ENCODE measurements around the gene TRIM34.
"Not testable (repeated sequence)": the region's sequence is repeated elsewhere in the genome, so short reads cannot be mapped to it uniquely, and the experiment has no call there.

TRIM34 gene, protein sequence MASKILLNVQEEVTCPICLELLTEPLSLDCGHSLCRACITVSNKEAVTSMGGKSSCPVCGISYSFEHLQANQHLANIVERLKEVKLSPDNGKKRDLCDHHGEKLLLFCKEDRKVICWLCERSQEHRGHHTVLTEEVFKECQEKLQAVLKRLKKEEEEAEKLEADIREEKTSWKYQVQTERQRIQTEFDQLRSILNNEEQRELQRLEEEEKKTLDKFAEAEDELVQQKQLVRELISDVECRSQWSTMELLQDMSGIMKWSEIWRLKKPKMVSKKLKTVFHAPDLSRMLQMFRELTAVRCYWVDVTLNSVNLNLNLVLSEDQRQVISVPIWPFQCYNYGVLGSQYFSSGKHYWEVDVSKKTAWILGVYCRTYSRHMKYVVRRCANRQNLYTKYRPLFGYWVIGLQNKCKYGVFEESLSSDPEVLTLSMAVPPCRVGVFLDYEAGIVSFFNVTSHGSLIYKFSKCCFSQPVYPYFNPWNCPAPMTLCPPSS

DNA sequence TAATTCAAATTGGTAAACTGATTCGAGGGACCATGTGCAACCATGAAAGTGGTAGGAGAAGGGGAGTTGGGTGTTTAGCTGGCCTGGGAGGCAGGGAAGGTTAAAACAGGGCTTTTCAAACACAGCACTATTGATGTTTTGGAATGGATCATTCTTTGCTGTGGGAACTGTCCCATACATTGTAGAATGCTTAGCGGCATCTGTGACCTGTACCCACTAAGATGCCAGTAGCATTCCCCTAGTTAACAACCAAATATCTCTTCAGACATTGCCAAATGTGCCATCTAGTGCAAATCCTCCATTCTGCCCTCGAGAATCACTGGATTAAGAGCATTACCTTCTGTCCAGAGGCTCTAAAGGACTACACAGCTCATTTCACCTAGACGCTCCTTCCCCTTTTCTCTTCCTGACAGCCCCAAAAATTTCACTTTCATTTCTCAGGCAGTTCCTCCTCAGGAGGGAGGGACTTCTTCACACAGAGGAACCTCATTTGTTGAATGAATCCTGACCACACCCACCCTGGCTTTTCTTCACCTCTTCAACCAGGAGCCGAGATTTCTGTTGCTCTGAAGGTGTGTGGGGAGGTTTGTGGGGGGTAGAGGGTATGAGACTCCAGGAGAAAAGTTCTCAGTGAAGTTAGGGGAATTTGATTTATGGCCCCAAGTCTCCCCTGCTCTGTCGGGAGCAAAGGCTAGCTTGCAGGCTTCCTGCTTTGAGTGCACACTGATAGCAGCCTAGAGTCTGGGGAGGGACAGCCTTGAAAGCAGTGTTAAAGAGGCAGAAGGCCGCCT, at the start of gene TRIM34:
Gene TRIM34 (plus strand): TSS at position 513 of the 791 bp plus-strand sequence. CDS start 7,331 bp downstream, outside the sequence.
- DNase-seq = peak; percentile 88 to 95 (median 94)

DNA sequence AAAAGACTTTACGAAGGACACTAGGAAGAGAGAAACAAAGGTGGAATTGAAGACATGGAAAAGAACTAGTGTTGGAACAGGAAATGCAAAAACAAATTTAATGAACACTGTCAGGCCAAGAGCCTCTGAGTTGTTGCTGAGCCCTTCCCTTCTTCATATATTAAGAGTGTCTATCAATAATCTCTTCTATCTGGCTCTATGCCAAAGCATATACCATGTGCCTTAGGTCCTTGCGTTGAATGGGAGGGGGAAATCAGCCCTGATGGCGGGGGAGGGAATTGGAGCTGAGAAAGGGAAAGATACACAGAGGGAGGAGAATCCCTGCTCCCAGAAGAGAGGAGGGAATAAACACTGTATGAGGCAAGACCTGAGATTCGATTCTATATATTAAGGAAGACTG, 49.6 kb upstream of the TRIM34 start:
- DNase-seq = no peak

DNA sequence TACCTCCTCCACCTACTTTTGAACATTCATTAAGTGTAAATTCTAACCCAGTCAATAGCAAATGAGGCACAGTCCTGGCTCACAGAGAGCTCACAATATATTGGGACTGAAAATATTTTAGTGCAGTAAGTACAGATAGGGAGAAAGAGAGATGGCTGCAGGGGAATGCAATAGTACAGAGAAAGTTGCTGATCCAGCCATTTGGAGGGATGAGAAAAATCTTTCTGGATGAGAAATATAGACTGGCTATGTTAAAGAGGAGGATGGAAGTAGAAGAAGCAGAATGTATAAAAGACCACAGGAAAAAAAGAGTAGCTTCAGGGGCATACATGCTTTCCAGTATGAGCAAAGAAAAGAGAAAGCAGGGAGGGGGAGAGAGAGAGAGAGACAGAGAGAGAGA, 47.7 kb upstream of the TRIM34 start:
- no peak for DNase-seq

DNA sequence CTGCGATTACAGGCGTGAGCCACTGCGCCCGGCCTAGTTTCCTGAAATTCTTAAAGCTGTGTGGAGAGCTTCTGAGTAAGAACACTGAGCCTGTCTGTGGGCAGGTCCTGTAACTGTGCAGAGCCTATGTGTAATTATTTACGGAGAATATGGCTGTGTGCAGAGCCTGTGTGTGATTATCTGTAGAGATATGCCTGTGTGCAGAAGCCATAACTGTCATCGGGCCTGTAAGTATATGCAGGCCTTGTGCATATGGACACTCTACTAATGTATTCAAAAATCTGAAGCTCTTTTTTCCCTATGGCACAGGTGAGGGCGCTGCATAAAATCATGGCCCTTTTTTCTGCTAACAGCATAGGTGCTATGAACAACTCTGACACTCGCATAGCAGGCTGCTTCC, 44.2 kb upstream of the TRIM34 start, which contains the start of gene OR52B6:
Gene OR52B6 (plus strand): TSS at position 301 of the 400 bp plus-strand sequence. CDS start 0 bp downstream, at position 301.
- DNase-seq = no peak

DNA sequence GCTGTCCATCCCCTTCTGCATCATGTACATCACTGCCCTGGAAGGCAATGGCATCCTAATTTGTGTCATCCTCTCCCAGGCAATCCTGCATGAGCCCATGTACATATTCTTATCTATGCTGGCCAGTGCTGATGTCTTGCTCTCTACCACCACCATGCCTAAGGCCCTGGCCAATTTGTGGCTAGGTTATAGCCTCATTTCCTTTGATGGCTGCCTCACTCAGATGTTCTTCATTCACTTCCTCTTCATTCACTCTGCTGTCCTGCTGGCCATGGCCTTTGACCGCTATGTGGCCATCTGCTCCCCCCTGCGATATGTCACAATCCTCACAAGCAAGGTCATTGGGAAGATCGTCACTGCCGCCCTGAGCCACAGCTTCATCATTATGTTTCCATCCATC, 43.8 kb upstream of the TRIM34 start:
- no peak for DNase-seq

DNA sequence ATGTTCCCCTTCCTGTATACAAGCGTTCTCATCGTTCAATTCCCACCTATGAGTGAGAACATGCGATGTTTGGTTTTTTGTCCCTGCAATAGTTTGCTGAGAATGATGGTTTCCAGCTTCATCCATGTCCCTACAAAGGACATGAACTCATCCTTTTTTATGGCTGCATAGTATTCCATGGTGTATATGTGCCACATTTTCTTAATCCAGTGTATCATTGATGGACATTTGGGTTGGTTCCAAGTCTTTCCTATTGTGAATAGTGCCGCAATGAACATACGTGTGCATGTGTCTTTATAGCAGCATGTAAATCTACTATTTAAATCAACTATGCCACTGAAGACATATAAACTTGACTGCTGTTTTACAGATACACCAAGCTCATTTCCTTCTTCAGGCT, 40.3 kb upstream of the TRIM34 start:
- not testable (repeated sequence) for DNase-seq

DNA sequence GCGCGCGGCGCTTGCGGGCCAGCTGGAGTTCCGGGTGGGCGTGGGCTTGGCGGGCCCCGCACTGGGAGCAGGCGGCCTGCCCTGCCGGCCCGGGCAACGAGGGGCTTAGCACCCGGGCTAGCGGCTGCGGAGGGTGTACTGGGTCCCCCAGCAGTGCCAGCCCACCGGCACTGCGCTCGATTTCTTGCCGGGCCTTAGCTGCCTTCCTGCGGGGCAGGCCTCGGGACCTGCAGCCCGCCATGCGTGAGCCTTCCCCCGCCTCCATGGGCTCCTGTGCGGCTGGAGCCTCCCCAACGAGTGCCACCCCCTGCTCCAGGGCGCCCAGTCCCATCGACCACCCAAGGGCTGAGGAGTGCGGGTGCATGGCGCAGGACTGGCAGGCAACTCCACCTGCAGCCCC, 34.9 kb upstream of the TRIM34 start:
- DNase-seq = not testable (repeated sequence)

DNA sequence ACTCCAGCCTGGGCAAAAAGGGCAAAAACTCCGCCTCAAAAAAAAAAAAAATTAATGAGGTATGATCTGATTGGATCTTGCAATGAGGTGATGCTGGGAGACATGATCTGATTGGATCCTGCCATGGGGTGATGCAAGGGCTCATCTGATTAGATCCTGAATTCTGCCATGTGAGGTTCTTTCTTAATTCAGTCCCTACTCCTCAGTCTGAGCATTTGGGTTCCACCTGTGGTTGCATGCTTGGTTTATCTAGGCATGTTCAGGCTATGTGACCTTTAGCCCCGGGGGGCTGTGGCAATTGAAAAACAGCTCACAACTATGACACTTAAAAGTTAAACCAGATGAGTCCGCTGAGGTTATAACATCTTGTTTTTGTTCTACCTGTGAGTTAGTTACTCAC, 33.2 kb upstream of the TRIM34 start:
- no peak for DNase-seq

DNA sequence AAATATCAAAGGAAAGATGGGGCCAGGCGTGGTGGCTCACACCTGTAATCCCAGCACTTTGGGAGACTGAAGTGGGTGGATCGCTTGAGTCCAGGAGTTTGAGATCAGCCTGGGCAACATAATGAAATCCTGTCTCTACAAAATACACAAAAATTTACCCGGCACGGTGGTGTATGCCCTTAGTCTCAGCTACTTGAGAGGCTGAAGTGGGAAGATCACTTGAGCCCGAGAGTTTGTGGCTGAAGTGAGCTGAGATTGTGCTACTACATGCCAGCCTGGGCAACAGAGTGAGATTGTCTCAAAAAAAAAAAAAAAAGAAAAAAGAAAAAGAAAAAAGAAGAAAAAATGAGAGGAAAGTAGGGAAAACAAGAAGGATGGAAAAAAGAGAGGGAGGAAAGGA, 32.2 kb upstream of the TRIM34 start:
- no peak for DNase-seq

DNA sequence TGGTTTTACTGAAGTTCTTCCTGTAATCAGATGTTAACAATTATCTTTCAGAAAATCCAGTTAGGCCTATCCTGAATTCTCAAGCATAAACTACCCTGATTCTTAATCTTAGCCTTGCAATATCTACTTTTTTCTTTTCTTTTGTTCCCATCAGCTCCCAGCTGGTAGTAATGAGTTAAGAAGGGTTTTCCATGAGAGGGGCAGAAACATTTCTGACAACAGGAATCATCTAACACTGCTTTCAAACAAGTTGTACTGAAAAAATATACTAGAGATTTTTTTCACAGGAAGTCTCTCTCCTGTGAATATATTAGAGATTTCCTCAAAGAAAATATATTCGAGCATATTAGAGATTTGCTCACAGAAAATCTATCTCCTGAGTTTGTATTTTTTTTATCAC, 31.7 kb upstream of the TRIM34 start:
- DNase-seq = no peak

DNA sequence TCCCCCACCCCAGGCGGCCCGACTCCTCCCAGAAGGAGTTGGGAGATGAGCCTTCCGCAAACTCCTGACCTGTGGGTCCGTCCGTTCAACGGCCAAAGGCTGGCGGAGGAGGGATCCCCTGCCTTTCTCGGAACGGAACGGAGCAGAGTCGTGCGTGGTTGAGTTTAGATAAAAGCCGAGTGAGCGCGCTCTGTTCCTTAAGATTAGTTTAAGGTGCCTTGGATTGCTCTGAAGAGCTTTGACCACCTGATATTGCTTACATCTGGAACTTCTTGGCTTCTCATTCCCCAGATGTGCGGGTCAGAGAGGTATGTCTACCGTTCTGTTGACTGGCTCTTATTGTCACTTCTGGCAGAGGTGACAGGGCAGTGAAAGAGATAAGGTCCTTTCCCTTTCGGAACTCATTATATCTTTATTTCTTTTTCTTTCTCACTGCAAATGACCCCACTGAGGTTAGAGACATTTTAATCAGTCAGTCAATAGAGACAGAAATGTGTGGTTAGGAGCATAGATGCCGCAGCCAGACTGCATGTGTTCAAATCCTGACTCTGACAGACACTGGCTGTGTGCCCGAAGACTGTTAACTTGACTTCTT, 28.1 kb upstream of the TRIM34 start, which contains the start of gene TRIM6:
Gene TRIM6 (plus strand): TSS at position 31 of the 595 bp plus-strand sequence. CDS start 261 bp downstream, at position 292.
- DNase-seq = peak; percentile 48 to 69 (median 65)

DNA sequence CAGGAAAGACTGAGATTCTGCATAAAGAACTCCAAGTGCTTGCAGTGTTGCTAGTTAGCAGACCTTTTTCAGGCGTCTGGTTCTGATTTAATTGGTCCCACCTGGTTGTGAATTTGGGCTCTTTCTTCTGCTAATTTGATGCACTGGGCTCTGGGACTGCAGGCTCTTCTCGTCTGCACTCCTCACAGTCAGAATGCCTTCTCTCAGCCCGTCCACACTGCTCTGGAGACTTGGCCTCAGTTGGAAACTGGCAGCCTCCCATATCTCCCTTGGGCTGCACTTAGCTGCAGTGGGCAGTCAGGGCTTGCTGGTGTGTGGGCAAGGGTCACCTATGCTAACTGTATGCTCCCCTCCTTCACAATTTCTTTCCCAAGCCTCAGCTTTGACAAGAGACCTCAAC, 26.8 kb upstream of the TRIM34 start:
- DNase-seq = no peak

DNA sequence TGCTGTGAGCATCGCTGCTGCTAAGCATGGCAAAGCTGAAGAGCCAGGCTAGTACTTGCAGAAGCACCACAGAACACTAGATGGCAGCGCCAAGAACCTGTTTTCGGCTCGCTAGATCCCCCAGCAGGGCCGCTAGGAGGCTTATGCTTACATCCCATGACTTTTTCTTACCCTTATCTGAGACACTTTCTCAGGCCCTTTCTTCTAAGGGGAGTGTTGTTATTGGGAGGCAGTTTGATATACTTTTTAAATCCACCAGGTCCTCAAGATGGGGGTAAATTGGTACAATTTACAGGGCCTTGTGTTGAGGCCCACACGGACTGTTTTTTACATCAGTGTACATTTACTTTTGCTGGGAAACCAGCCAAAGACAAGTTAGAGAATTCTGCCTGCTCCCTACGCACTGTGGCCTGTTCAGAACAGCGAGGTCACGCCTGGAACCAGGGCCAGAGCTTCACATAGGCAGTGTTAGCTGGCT, 24.4 kb upstream of the TRIM34 start:
- DNase-seq = peak; percentile 78 to 83 (median 79)

DNA sequence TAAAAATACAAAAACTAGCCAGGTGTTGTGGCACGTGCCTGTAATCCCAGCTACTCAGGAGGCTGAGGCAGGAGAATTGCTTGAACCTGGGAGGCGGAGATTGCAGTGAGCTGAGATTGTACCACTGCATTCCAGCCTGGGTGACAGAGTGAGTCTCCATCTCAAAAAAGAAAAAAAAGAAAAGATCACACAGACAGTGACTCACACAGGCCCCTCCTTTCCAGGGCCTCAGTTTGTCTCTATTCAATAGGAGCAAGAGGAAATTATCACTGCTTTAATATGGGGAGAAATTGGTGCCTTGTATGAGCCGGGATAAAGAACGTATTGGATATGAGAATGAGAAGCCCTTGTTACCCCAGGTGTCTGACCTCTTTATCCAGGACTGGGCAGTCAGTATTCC, 22.0 kb upstream of the TRIM34 start:
- not testable (repeated sequence) for DNase-seq

DNA sequence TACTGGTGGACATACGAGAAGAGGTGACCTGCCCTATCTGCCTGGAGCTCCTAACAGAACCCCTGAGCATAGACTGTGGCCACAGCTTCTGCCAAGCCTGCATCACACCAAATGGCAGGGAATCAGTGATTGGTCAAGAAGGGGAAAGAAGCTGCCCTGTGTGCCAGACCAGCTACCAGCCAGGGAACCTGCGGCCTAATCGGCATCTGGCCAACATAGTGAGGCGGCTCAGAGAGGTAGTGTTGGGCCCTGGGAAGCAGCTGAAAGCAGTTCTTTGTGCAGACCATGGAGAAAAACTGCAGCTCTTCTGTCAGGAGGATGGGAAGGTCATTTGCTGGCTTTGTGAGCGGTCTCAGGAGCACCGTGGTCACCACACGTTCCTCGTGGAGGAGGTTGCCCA, 21.5 kb upstream of the TRIM34 start:
- no peak for DNase-seq

DNA sequence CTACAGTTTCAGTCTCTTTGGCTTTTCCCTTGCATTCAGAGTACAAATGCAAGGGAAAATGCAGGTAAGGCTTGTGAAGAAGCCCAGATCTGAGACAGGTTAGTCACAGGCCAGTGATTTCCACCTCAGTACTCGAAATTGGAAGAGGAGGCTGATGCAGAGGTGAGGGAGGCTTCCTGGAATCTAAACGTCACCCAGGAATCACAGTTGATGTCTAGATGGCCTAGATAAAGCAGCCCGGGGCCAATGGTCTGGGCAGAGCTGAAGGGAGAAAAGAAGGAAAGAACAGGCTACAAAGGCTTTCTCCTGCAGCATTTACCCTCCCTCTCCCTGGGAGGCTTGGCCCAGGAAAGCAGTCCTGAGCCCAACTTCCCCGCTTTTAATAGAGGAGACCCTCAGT, 19.9 kb upstream of the TRIM34 start:
- DNase-seq = no peak

DNA sequence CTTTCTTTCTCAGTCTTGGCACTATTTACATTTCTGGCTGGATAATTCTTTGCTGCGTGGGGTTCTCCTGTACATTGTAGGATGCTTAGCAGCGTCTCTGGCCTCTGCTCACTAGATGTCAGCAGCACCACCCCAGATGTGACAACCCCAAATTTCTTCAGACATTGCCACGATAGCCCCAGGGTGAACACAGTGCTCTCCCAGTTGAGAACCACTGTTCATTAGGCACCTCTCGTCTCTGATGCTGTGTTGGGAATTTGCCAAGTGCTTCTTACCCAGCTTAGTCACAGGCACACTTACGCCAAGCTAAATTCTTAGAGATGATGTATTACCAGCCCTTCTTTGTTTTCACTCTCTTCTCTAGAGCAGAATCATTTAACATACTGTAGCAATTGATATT, 19.0 kb upstream of the TRIM34 start:
- no peak for DNase-seq

DNA sequence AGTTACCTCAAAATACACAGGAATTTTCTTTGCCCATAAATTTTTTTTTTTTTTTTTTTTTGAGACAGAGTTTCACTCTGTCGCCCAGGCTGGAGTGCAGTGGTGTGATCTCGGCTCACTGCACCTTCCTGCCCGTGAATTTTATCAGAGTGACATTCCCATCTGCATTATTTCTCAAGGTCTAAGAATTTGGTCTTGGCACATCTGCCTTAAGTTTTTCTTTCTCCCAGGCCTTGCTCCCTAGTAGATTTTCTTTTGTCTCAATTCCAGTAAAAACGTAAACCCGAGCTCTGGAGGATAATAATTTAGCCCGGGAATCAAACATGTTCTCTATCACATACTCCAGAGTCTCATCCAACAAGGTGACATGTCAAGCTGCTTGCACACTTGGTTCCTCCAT, 16.0 kb upstream of the TRIM34 start:
- no peak for DNase-seq

DNA sequence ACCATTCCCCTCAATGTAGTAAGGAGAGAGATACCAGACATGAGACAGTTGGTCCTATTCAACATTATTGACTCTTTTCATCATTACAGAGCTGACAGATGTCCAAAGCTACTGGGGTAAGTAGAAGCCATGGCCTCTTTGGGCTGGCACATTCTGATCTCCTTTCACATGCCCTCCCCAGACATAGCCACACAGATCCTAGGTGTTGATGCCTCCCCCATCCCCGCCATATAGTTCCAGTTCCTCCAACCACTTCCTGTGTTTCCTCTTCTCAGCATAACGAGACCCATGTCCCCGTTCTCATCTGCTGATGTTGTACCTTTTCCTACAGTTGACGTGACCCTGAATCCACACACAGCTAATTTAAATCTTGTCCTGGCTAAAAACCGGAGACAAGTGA, 14.4 kb upstream of the TRIM34 start:
- no peak for DNase-seq

DNA sequence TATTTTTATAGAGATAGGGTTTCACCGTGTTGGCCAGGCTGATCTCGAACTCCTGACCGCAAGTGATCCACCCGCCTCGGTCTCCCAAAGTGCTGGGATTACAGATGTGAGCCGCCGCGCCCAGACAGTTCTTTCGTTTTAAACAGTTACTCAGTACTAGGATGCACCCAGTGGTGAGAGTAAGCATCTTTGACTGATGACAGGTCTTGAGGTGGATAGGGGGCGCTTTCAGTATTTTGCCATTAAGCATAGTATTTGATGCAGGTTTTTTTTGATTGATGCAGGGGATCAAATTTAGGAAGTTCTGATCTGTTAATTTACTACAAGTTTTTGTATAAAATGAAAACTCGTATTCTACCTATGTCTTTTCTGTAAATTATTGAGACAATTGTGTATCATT, 13.2 kb upstream of the TRIM34 start:
- no peak for DNase-seq

DNA sequence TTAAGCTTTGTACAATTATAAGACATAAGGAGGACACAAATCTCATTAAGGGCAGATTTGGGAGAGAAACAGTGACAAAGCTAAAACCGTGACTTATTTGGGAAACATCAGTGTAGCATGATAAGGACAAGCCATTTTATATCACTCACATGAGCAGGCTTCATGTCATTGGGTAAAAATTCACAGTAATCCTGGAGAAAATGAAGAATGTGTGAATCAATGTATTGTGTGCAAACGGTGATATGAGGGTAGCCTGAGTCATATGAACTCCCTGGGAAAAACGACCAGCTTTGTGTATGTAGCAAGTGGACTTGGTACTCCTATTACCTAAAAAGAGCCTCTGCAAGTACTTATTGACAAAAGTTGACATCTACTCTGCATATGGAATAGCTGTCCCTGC, 6.0 kb upstream of the TRIM34 start:
- no peak for DNase-seq

DNA sequence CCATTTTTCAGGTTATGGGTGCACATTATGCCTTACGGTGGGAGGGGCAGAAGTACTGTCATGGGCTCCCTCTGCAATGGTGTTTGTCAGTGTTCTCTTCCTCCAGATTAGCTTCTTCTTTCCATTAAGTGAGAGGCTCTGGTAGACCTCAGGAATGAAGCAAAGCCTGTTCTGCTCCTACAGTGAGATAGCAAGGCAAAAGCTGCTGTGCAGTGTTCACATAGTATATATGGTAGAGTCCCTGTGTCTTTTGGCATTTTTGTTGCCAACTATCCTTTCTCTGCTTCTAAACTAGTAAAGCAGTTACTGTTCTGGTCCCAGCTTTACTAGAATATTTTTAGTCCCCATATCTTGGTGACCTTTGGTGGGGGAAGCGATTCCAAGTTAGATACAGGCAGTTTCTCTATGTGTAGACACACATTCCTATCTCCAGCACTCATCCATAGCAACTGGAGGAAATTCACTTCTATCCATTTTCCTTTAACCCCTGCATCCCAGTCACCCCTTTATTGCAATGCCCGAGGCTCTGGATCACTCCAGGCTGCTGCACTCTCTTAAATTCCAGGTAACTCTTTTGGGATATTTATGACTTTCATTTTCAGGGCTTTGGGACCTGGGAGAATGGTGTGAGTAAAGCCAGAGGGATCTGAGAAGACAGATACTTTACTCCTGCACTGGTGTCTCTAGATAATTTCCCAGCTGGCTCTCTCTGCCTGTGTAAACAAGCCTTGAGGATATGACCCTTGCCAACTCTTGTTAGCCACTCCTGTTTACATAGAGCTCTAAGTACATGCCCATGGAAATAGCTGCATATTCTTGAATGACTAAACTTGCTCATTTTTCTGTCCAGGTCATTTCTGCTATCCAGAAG, 3.9 kb upstream of the TRIM34 start:
- no peak for DNase-seq
